Nephron progenitor cell (in vitro differentiated cells): ENCODE results near the gene ALDH3B2.
A peak's percentile ranks its signal among the peaks of the same experiment; 100 is the strongest.
"Not testable (repeated sequence)": the region's sequence is repeated elsewhere in the genome, so short reads cannot be mapped to it uniquely, and the experiment has no call there.

Source experiments
- DNase-seq: peaks from one replicate; pipeline ENCODE4 v3.0.0; 2021
- H3K27ac Mint-ChIP-seq: 2 replicates; pipeline ENCODE4 v1.8.0; 2021; ENCODE audit warnings: mild to moderate bottlenecking, moderate library complexity, mixed read lengths
- H3K27me3 Mint-ChIP-seq: 2 replicates; pipeline ENCODE4 v1.8.0; 2021; ENCODE audit warnings: mild to moderate bottlenecking, low read depth, mixed read lengths; ENCODE audit not compliant: poor library complexity
- H3K36me3 Mint-ChIP-seq: 2 replicates; pipeline ENCODE4 v1.8.0; 2021; ENCODE audit warnings: low read depth, mixed read lengths
- H3K4me1 Mint-ChIP-seq: 2 replicates; pipeline ENCODE4 v1.8.0; 2021; ENCODE audit warnings: mixed read lengths
- H3K4me3 Mint-ChIP-seq: 2 replicates; pipeline ENCODE4 v1.8.0; 2021; ENCODE audit warnings: mild to moderate bottlenecking, moderate library complexity, mixed read lengths
- H3K9me3 Mint-ChIP-seq: 2 replicates; pipeline ENCODE4 v1.8.0; 2021; ENCODE audit warnings: mild to moderate bottlenecking, moderate library complexity, mixed read lengths
- TF ChIP-seq, protein P1 (sequence below): fragments of 200-600 bp; sonication (generic); IDR thresholded peaks from 2 replicates; pipeline ENCODE4 v1.5.0; 2021; ENCODE audit warnings: antibody characterized with exemption

Gene ALDH3B2

DNA sequence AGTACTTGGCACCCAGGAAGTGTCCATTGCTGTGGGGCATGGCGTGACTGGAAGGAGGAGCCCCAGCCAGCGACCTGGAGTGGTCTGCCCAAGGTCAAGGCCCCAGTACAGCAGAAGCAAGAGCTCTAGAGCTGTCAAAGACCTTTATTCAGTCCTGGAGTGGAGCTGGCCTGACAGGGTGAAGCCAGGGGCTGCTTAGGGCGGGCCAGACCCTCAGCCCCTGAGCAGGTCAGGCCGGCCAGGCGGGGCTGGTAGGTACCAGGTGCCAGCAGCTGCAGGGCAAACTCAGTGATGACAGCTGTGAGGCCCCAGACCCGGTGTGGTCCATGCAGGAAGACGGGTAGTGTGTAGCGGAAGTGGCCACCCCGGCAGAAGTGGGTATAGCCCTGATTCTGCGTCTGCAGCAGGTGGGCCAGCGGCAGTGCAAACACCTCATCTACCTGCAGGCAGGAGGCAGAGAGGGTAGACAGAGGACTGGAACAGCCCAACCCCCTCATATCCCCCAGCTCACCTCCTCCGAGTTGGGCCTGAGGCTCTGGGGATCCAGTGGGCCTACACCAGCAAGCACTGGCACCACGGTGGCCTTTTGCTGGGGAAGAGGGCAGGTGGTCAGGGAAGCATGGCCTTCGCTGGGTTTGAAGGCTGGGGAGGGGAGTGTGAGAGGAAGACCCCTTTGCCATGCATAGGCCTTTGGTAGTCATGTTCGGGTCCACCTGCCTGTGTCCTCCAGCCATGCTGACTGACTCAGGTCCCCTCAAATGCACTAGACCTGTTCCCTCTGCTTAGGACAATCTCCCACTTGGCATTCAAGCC, 46.4 kb downstream of the ALDH3B2 start:
- H3K27me3 Mint-ChIP-seq = no peaks in the 10 kb centered on the region
- no peak for DNase-seq
- H3K36me3 Mint-ChIP-seq = peaks cover 40% of the 10 kb centered on the region
- H3K4me1 Mint-ChIP-seq = peaks cover 27% of the 10 kb centered on the region
- peaks cover 12% of the 10 kb centered on the region for H3K9me3 Mint-ChIP-seq
- peak overlapping the region; percentile 57 for H3K27ac Mint-ChIP-seq
- TF ChIP-seq, protein P1, sequence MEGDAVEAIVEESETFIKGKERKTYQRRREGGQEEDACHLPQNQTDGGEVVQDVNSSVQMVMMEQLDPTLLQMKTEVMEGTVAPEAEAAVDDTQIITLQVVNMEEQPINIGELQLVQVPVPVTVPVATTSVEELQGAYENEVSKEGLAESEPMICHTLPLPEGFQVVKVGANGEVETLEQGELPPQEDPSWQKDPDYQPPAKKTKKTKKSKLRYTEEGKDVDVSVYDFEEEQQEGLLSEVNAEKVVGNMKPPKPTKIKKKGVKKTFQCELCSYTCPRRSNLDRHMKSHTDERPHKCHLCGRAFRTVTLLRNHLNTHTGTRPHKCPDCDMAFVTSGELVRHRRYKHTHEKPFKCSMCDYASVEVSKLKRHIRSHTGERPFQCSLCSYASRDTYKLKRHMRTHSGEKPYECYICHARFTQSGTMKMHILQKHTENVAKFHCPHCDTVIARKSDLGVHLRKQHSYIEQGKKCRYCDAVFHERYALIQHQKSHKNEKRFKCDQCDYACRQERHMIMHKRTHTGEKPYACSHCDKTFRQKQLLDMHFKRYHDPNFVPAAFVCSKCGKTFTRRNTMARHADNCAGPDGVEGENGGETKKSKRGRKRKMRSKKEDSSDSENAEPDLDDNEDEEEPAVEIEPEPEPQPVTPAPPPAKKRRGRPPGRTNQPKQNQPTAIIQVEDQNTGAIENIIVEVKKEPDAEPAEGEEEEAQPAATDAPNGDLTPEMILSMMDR = no peak
- no peak overlapping the region for H3K4me3 Mint-ChIP-seq

DNA sequence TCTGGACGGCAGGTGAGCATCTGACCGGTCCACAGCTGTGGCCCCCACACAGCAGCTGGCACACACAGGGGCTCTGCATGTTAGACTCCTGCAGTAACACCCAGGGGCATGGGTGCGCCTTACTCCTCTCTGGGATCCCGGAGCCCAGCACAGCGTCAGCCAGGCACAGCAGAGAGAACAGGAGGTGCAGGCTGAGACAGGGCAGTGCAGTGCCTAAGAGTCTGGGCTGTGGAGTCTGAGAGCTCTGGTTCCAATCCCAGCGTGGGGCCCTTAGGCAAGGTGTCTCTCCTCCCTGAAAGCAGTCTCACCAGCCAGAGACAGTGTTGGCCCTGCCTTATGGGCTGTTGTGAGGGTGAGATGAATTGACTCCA, 47.0 kb downstream of the ALDH3B2 start:
- H3K27ac Mint-ChIP-seq = peak overlapping the region; percentile 57
- H3K9me3 Mint-ChIP-seq = peaks cover 12% of the 10 kb centered on the region
- H3K4me3 Mint-ChIP-seq = no peak overlapping the region
- H3K4me1 Mint-ChIP-seq = peaks cover 29% of the 10 kb centered on the region
- TF ChIP-seq, protein P1 = no peak
- peaks cover 1% of the 10 kb centered on the region for H3K27me3 Mint-ChIP-seq
- H3K36me3 Mint-ChIP-seq = peaks cover 40% of the 10 kb centered on the region
- no peak for DNase-seq

DNA sequence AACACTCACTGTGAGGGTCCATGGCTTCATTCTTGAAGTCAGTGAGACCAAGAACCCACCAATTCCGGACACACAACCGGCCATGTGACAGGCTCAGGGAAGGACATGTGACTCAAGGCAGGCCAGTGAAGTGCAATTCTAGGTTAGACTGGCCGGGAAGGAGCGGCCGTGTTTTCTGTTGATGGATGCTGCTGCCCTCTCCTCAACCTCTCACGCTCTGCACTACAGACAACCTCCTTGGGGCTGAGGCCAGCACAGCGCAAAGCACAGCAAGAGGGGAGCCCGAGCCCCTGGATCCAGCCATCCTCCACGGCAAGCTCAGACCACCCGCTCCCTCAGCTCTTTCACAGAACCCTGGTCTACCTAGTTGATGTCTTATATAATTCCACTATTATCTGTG, 47.5 kb downstream of the ALDH3B2 start:
- H3K4me1 Mint-ChIP-seq = peaks cover 29% of the 10 kb centered on the region
- no peak for DNase-seq
- H3K4me3 Mint-ChIP-seq = no peak overlapping the region
- peaks cover 40% of the 10 kb centered on the region for H3K36me3 Mint-ChIP-seq
- TF ChIP-seq, protein P1 = no peak
- H3K27me3 Mint-ChIP-seq = peaks cover 5% of the 10 kb centered on the region
- H3K9me3 Mint-ChIP-seq = peaks cover 12% of the 10 kb centered on the region
- peak overlapping the region; percentile 93 for H3K27ac Mint-ChIP-seq

DNA sequence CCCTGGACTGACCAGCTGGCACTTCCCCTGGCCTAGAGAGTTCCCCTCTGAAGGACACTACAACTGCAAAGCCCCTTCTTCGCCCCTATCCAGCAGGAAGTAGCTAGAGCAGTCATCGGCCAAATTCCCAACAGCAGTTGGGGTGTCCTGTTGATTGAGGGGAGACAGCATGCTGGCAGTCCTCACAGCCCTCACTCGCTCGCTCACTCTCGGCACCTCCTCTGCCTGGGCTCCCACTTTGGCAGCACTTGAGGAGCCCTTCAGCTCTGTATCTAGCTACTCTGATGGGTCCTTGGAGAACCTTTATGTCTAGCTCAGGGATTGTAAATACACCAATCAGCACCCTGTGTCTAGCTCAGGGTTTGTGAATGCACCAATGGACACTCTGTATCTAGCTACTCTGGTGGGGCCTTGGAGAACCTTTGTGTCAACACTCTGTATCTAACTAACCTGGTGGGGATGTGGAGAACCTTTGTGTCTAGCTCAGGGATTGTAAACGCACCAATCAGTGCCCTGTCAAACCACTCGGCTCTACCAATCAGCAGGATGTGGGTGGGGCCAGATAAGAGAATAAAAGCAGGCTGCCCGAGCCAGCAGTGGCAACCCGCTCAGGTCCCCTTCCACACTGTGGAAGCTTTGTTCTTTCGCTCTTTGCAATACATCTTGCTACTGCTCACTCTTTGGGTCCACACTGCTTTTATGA, 48.1 kb downstream of the ALDH3B2 start:
- peak overlapping the region; percentile 93 for H3K27ac Mint-ChIP-seq
- H3K4me3 Mint-ChIP-seq, DNase-seq, H3K27me3 Mint-ChIP-seq: not testable (repeated sequence)
- peaks cover 40% of the 10 kb centered on the region for H3K36me3 Mint-ChIP-seq
- peaks cover 12% of the 10 kb centered on the region for H3K9me3 Mint-ChIP-seq
- peaks cover 32% of the 10 kb centered on the region for H3K4me1 Mint-ChIP-seq

DNA sequence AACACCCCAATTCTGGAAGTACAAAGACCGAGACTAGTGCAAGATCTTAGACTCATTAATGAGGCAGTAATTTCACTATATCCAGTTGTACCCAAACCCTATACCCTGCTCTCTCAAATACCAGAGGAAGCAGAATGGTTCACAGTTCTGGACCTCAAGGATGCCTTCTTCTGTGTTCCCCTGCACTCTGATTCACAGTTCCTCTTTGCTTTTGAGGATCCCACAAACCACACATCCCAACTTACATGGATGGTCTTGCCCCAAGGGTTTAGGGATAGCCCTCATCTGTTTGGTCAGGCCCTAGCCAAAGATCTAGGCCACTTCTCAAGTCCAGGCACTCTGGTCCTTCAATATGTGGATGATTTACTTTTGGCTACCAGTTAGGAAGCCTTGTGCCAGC, 50.6 kb downstream of the ALDH3B2 start:
- not testable (repeated sequence) for H3K27me3 Mint-ChIP-seq, H3K4me3 Mint-ChIP-seq, DNase-seq, H3K27ac Mint-ChIP-seq
- peaks cover 47% of the 10 kb centered on the region for H3K36me3 Mint-ChIP-seq
- H3K4me1 Mint-ChIP-seq = peaks cover 33% of the 10 kb centered on the region
- H3K9me3 Mint-ChIP-seq = peaks cover 19% of the 10 kb centered on the region

DNA sequence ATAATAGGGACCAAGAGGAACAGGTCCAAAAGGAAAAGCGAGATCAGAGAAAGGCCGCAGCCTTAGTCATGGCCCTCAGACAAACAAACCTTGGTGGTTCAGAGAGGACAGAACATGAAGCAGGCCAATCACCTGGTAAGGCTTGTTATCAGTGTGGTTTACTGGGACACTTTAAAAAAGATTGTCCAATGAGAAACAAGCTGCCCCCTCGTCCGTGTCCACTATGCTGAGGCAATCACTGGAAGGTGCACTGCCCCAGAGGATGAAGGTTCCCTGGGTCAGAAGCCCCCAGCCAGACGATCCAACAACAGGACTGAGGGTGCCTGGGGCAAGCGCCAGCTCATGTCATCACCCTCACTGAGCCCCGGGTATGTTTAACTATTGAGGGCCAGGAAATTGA, 51.5 kb downstream of the ALDH3B2 start:
- peaks cover 55% of the 10 kb centered on the region for H3K36me3 Mint-ChIP-seq
- peaks cover 28% of the 10 kb centered on the region for H3K9me3 Mint-ChIP-seq
- H3K27me3 Mint-ChIP-seq = peaks cover 12% of the 10 kb centered on the region
- H3K27ac Mint-ChIP-seq, DNase-seq: not testable (repeated sequence)
- H3K4me1 Mint-ChIP-seq = peaks cover 39% of the 10 kb centered on the region
- H3K4me3 Mint-ChIP-seq = peak overlapping the region; percentile 96

DNA sequence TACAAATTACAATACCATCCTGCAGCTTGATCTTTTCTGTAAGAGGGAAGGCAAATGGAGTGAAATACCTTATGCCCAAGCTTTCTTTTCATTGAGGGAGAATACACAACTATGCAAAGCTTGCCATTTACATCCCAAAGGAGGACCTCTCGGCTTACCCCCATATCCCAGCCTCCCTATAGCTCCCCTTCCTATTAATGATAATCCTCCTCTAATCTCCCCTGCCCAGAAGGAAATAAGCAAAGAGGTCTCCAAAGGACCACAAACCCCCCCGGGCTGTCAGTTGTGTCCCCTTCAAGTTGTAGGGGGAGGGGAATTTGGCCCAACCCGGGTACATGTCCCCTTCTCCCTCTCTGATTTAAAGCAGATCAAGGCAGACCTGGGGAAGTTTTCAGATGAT, 52.5 kb downstream of the ALDH3B2 start:
- H3K27ac Mint-ChIP-seq, DNase-seq: not testable (repeated sequence)
- peaks cover 18% of the 10 kb centered on the region for H3K27me3 Mint-ChIP-seq
- H3K4me1 Mint-ChIP-seq = peaks cover 44% of the 10 kb centered on the region
- H3K4me3 Mint-ChIP-seq = peak overlapping the region; percentile 96
- H3K9me3 Mint-ChIP-seq = peaks cover 30% of the 10 kb centered on the region
- peaks cover 53% of the 10 kb centered on the region for H3K36me3 Mint-ChIP-seq

DNA sequence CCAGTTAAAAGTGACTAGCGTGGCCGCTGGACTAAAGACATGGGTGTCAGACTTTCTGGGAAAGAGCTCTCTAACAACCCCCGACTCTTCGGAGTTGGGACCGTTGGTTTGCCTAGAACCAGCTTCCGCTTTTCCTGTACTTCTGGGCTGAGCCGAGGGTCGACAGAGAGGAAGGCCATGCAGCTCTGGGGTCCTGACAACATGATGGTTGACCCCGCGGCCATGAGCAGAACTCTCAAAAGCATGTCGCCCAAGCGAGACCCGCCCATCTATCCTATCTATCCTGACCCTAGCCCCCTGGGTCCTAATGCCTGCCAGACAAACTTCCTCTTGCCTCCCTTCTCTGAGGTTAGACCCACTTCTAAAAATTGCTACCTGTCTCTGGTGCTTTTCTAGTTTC, 53.8 kb downstream of the ALDH3B2 start:
- peak; percentile 62 for DNase-seq
- peaks cover 43% of the 10 kb centered on the region for H3K4me1 Mint-ChIP-seq
- peaks cover 21% of the 10 kb centered on the region for H3K9me3 Mint-ChIP-seq
- peaks cover 40% of the 10 kb centered on the region for H3K36me3 Mint-ChIP-seq
- H3K27ac Mint-ChIP-seq = peak overlapping the region; percentile 92
- H3K4me3 Mint-ChIP-seq = peak overlapping the region; percentile 96
- peaks cover 21% of the 10 kb centered on the region for H3K27me3 Mint-ChIP-seq

DNA sequence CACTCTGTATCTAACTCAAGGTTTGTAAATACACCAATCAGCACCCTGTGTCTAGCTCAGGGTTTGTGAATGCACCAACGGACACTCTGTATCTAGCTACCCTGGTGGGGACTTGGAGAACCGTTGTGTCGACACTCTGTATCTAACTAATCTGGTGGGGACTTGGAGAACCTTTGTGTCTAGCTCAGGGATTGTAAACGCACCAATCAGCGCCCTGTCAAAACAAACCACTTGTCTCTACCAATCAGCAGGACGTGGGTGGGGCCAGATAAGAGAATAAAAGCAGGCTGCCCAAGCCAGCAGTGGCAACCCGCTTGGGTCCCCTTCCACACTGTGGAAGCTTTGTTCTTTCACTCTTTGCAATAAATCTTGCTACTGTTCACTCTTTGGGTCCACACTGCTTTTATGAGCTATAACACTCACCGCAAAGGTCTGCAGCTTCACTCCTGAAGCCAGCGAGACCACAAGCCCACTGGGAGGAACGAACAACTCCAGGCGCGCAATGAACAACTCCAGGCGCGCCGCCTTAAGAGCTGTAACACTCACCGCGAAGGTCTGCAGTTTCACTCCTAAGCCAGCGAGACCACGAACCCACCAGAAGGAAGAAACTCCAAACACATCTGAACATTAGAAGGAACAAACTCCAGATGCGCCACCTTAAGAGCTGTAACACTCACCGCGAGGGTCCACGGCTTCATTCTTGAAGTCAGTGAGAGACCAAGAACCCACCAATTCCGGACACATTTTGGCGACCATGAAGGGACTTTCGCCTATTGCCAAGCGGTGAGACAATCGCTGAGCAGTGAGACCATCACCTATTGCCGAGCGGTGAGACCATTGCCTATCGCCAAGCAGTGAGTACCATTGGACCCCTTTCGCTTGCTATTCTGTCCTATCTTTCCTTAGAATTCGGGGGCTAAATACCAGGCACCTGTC, 54.5 kb downstream of the ALDH3B2 start:
- Mint-ChIP-seq H3K9me3 (peaks cover 21% of the 10 kb centered on the region), H3K36me3 (peaks cover 33% of the 10 kb centered on the region), H3K27me3 (peaks cover 21% of the 10 kb centered on the region), H3K27ac (peak overlapping the region; percentile 93), H3K4me3 (peak overlapping the region; percentile 96), H3K4me1 (peaks cover 43% of the 10 kb centered on the region)
- peak; percentile 53 for DNase-seq

DNA sequence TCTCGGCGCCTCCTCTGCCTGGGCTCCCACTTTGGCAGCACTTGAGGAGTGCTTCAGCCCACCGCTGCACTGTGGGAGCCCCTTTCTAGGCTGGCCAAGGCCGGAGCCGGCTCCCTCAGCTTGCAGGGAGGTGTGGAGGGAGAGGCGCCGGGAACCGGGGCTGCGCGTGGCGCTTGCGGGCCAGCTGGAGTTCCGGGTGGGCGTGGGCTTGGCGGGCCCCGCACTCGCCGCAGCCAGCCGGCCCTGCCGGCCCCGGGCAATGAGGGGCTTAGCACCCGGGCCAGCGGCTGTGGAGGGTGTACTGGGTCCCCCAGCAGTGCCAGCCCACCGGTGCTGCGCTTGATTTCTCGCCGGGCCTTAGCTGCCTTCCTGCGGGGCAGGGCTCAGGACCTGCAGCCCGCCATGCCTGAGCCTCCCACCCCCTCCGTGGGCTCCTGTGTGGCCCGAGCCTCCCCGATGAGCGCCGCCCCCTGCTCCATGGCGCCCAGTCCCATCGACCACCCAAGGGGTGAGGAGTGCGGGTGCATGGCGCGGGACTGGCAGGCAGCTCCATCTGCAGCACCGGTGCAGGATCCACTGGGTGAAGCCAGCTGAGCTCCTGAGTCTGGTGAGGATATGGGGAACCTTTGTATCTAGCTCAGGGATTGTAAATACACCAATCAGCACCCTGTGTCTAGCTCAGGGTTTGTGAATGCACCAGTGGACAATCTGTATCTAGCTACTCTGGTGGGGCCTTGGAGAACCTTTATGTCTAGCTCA, 55.3 kb downstream of the ALDH3B2 start:
- not testable (repeated sequence) for DNase-seq, H3K27ac Mint-ChIP-seq
- peaks cover 21% of the 10 kb centered on the region for H3K27me3 Mint-ChIP-seq
- H3K36me3 Mint-ChIP-seq = peaks cover 26% of the 10 kb centered on the region
- H3K9me3 Mint-ChIP-seq = peaks cover 21% of the 10 kb centered on the region
- peaks cover 49% of the 10 kb centered on the region for H3K4me1 Mint-ChIP-seq
- H3K4me3 Mint-ChIP-seq = peak overlapping the region; percentile 96
